ENCODE results near the gene MORN1. TPM values are rescaled to one million over a fixed set of nuclear protein-coding genes. Genes with fewer than 3 reads are reported as not detected.

Gene MORN1
- total RNA-seq, 2 experiments from 2014 or later = 5.3 to 6.5 TPM

GRCh38 chr1:2408859-2409276 lies 17.5 kb upstream of the MORN1 start:
- Histone ChIP-seq H3K9me3 (ENCODE audit: control insufficient read depth in 1 of 2, insufficient read depth in 1 of 2, low read length in 2 of 2) (no peaks in the 10 kb centered on the region), H3K36me3 (ENCODE audit: insufficient read depth, low read length) (peaks cover 43% of the 10 kb centered on the region), H3K27ac (ENCODE audit: low read depth in 1 of 2, low read length in 2 of 2) (no peak overlapping the region), H3K4me1 (ENCODE audit: insufficient read depth, low read length) (peaks cover 19% of the 10 kb centered on the region), H3K27me3 (ENCODE audit: control insufficient read depth in 1 of 2, insufficient read depth in 2 of 2, low read length in 2 of 2) (no peaks in the 10 kb centered on the region), H3K4me3 (ENCODE audit: low read length) (no peak overlapping the region)
- POLR2A ChIA-PET = interaction anchor here (0.6 kb wide), 1 partner anchor 145 kb away, joined by 3 read pairs; no protein-coding TSS in a partner anchor
- peaks cover 2% of the 10 kb centered on the region for H3K4me1 Mint-ChIP-seq (ENCODE audit: low read depth)
- H3K36me3 Mint-ChIP-seq (ENCODE audit: low read depth) = peaks cover 49% of the 10 kb centered on the region
- H3K27ac Mint-ChIP-seq = no peak overlapping the region
- no peak for TF ChIP-seq CTCF (IDR thresholded peaks at IDR 0.05)
- H3K4me3 Mint-ChIP-seq = peak overlapping the region; percentile 25
- no peaks in the 10 kb centered on the region for H3K27me3 Mint-ChIP-seq
- H3K9me3 Mint-ChIP-seq = no peaks in the 10 kb centered on the region
- DNase-seq (peak in 1 of 14 experiments; percentile 32), ATAC-seq (ENCODE audit: poor library complexity) (no peak)
- intact Hi-C loops (cut with DNase I, micrococcal nuclease) = no loop called here
- CTCF ChIA-PET = no interaction called here

GRCh38 chr1:2408456-2408855 lies 17.1 kb upstream of the MORN1 start:
- Histone ChIP-seq H3K9me3 (ENCODE audit: control insufficient read depth in 1 of 2, insufficient read depth in 1 of 2, low read length in 2 of 2) (no peaks in the 10 kb centered on the region), H3K4me3 (ENCODE audit: low read length) (no peak overlapping the region), H3K36me3 (ENCODE audit: insufficient read depth, low read length) (peaks cover 48% of the 10 kb centered on the region), H3K27ac (ENCODE audit: low read depth in 1 of 2, low read length in 2 of 2) (no peak overlapping the region), H3K4me1 (ENCODE audit: insufficient read depth, low read length) (peaks cover 15% of the 10 kb centered on the region), H3K27me3 (ENCODE audit: control insufficient read depth in 1 of 2, insufficient read depth in 2 of 2, low read length in 2 of 2) (no peaks in the 10 kb centered on the region)
- TF ChIP-seq CTCF (IDR thresholded peaks at IDR 0.05) = no peak
- ATAC-seq (ENCODE audit: poor library complexity) (no peak), DNase-seq (no peak)
- Mint-ChIP-seq H3K27ac (no peak overlapping the region), H3K9me3 (no peaks in the 10 kb centered on the region), H3K27me3 (no peaks in the 10 kb centered on the region), H3K4me1 (ENCODE audit: low read depth) (no peaks in the 10 kb centered on the region), H3K4me3 (no peak overlapping the region), H3K36me3 (ENCODE audit: low read depth) (peaks cover 53% of the 10 kb centered on the region)
- ChIA-PET POLR2A (interaction anchor here (0.6 kb wide), 1 partner anchor 144 kb away, joined by 3 read pairs; no protein-coding TSS in a partner anchor), CTCF (no interaction called here)
- intact Hi-C loops (cut with DNase I, micrococcal nuclease) = no loop called here

GRCh38 chr1:2407991-2408275 lies 16.6 kb upstream of the MORN1 start:
- intact Hi-C loops (cut with DNase I, micrococcal nuclease) = no loop called here
- Mint-ChIP-seq H3K27me3 (no peaks in the 10 kb centered on the region), H3K9me3 (no peaks in the 10 kb centered on the region)

More at GRCh38 chr1:2407991-2408275, 16.6 kb upstream of the MORN1 start:
- DNase-seq (no peak), ATAC-seq (ENCODE audit: poor library complexity) (no peak)
- Histone ChIP-seq H3K9me3 (ENCODE audit: control insufficient read depth in 1 of 2, insufficient read depth in 1 of 2, low read length in 2 of 2) (no peaks in the 10 kb centered on the region), H3K27me3 (ENCODE audit: control insufficient read depth in 1 of 2, insufficient read depth in 2 of 2, low read length in 2 of 2) (no peaks in the 10 kb centered on the region), H3K36me3 (ENCODE audit: insufficient read depth, low read length) (peaks cover 53% of the 10 kb centered on the region), H3K27ac (ENCODE audit: low read depth in 1 of 2, low read length in 2 of 2) (no peak overlapping the region), H3K4me1 (ENCODE audit: insufficient read depth, low read length) (peaks cover 10% of the 10 kb centered on the region), H3K4me3 (ENCODE audit: low read length) (no peak overlapping the region)
- Mint-ChIP-seq H3K4me3 (no peak overlapping the region), H3K36me3 (ENCODE audit: low read depth) (peaks cover 58% of the 10 kb centered on the region), H3K27ac (no peak overlapping the region), H3K4me1 (ENCODE audit: low read depth) (no peaks in the 10 kb centered on the region)
- CTCF ChIA-PET = no interaction called here
- TF ChIP-seq CTCF (IDR thresholded peaks at IDR 0.05) = no peak
- POLR2A ChIA-PET = interaction anchor here (0.6 to 2.4 kb wide), 2 partner anchors 16 to 144 kb away, joined by 3 to 6 read pairs; partner anchors contain the start of genes MORN1 and RER1

Measured in CD4-positive, alpha-beta T cell (primary cell).